IMR-90 (cell line): ENCODE data around the gene ZMIZ1. TPM values are rescaled to one million over a fixed set of nuclear protein-coding genes. Genes with fewer than 3 reads are reported as not detected.

Experiments used
- ATAC-seq: fragments of 200-7000 bp; cut with Tn5 transposase; 2 replicates; pipeline ENCODE4 v1.9.1; 2020; ENCODE audit warnings: low read depth, mild to moderate bottlenecking, moderate library complexity
- BruUV-seq: library from RNA; stranded (reverse); fragments of 400-500 nt; replicated peaks from 2 replicates; lab custom pipeline; 2021; lab: Mats Ljungman, UMichigan
- CTCF ChIA-PET: fragments of 300-600 bp; formaldehyde crosslinking; extraction: SDS; loops from one replicate; lab custom pipeline; 2021; ENCODE audit warnings: antibody characterized with exemption; lab: Yijun Ruan, JAX
- POLR2A ChIA-PET: fragments of 300-600 bp; sonication (Branson Sonifier 250); formaldehyde crosslinking; loops from one replicate; lab custom pipeline; 2022; ENCODE audit warnings: antibody characterized with exemption; ENCODE audit not compliant: unreplicated experiment; lab: Charles Lee
- DNase-seq: peaks from one replicate; pipeline ENCODE4 v3.0.0; 2013
- H2AFZ ChIP-seq: replicated peaks from 2 replicates; pipeline ENCODE3; 2013; ENCODE audit warnings: low read length, mild to moderate bottlenecking; ENCODE audit not compliant: poor library complexity
- H2AK5ac ChIP-seq: 2 replicates; pipeline ENCODE4 v1.6.1; 2013; ENCODE audit warnings: low read depth, low read length, inconsistent platforms
- H2AK9ac ChIP-seq: replicated peaks from 2 replicates; pipeline ENCODE3; 2013; ENCODE audit warnings: mild to moderate bottlenecking, low read depth, low read length, moderate library complexity; ENCODE audit not compliant: poor library complexity
- H2BK120ac ChIP-seq: 2 replicates; pipeline ENCODE4 v1.6.1; 2013; ENCODE audit warnings: low read depth, low read length, inconsistent platforms
- H2BK15ac ChIP-seq: 3 replicates; pipeline ENCODE4 v1.6.1; 2013; ENCODE audit warnings: low read depth, low read length, inconsistent platforms
- H2BK20ac ChIP-seq: 2 replicates; pipeline ENCODE4 v1.6.1; 2013; ENCODE audit warnings: low read depth, mild to moderate bottlenecking, inconsistent platforms, low read length, moderate library complexity
- H2BK5ac ChIP-seq: 2 replicates; pipeline ENCODE4 v1.6.1; 2013; ENCODE audit warnings: mild to moderate bottlenecking, low read depth, low read length, inconsistent platforms; ENCODE audit not compliant: poor library complexity, severe bottlenecking
- H3K14ac ChIP-seq: replicated peaks from 2 replicates; pipeline ENCODE4 v1.6.1; 2013; ENCODE audit warnings: low read depth, low read length, inconsistent platforms
- H3K18ac ChIP-seq: 2 replicates; pipeline ENCODE4 v1.6.1; 2013; ENCODE audit warnings: low read depth, low read length, control low read depth
- H3K23ac ChIP-seq: 2 replicates; pipeline ENCODE4 v1.6.1; 2013; ENCODE audit warnings: low read depth, low read length, inconsistent platforms
- H3K27ac ChIP-seq: 2 replicates; pipeline ENCODE4 v1.5.1; 2013; ENCODE audit warnings: mild to moderate bottlenecking, control low read depth, low read length; ENCODE audit not compliant: insufficient read depth
- H3K27me3 ChIP-seq: 2 replicates; pipeline ENCODE4 v1.6.1; 2013; ENCODE audit warnings: low read length; ENCODE audit not compliant: control insufficient read depth, insufficient read depth
- H3K36me3 ChIP-seq: 2 replicates; pipeline ENCODE4 v1.6.1; 2013; ENCODE audit warnings: low read length, mixed read lengths; ENCODE audit not compliant: control insufficient read depth, insufficient read depth
- H3K4ac ChIP-seq: 2 replicates; pipeline ENCODE4 v1.6.1; 2013; ENCODE audit warnings: low read depth, low read length, inconsistent platforms
- H3K4me1 ChIP-seq: 2 replicates; pipeline ENCODE4 v1.6.1; 2013; ENCODE audit warnings: low read length, mixed read lengths; ENCODE audit not compliant: control insufficient read depth, insufficient read depth
- H3K4me2 ChIP-seq: 2 replicates; pipeline ENCODE4 v1.6.1; 2013; ENCODE audit warnings: low read depth, mild to moderate bottlenecking, control low read depth, low read length, moderate library complexity
- H3K4me3 ChIP-seq: 2 replicates; pipeline ENCODE4 v1.5.1; 2013; ENCODE audit warnings: low read depth, mild to moderate bottlenecking, control low read depth, low read length, moderate library complexity; ENCODE audit not compliant: insufficient read depth
- H3K56ac ChIP-seq: 2 replicates; pipeline ENCODE4 v1.6.1; 2013; ENCODE audit warnings: low read length, inconsistent platforms; ENCODE audit not compliant: insufficient read depth; ENCODE audit errors: extremely low read depth
- H3K79me1 ChIP-seq, 2 experiments: 2 replicates each; pipeline ENCODE4 v1.6.1; 2013; ENCODE audit warnings: low read length in 2 of 2, inconsistent platforms in 1 of 2, low read depth in 1 of 2
- H3K9ac ChIP-seq: 2 replicates; pipeline ENCODE4 v1.6.1; 2013; ENCODE audit warnings: low read depth, low read length, control low read depth
- H3K9me1 ChIP-seq: 2 replicates; pipeline ENCODE4 v1.6.1; 2013; ENCODE audit warnings: low read length, inconsistent platforms; ENCODE audit not compliant: insufficient read depth
- H3K9me3 ChIP-seq: 2 replicates; pipeline ENCODE4 v1.6.1; 2013; ENCODE audit warnings: low read length; ENCODE audit not compliant: control insufficient read depth, insufficient read depth
- H4K20me1 ChIP-seq: 2 replicates; pipeline ENCODE4 v1.6.1; 2013; ENCODE audit warnings: low read length, inconsistent platforms; ENCODE audit not compliant: insufficient read depth
- H4K5ac ChIP-seq: 2 replicates; pipeline ENCODE4 v1.6.1; 2013; ENCODE audit warnings: mild to moderate bottlenecking, low read depth, low read length, control low read depth
- H4K8ac ChIP-seq, 2 experiments: 2 replicates each; pipeline ENCODE4 v1.6.1; 2013; ENCODE audit warnings: low read depth in 2 of 2, low read length in 2 of 2, control low read depth in 1 of 2, inconsistent platforms in 1 of 2
- H4K91ac ChIP-seq: 2 replicates; pipeline ENCODE4 v1.6.1; 2013; ENCODE audit warnings: low read depth, low read length, inconsistent platforms; ENCODE audit not compliant: insufficient read depth
- MAFK ChIP-seq: IDR thresholded peaks from 2 replicates; pipeline ENCODE4 v1.6.1; 2012; ENCODE audit warnings: low read depth, low read length, improper control_type of control experiment
- RCOR1 ChIP-seq: IDR thresholded peaks from 2 replicates; pipeline ENCODE4 v1.6.1; 2012; ENCODE audit warnings: mild to moderate bottlenecking, low read length, improper control_type of control experiment; ENCODE audit not compliant: insufficient replicate concordance
- WGBS, 2 experiments: methylation state at CpG; one replicate each; pipeline versions ENCODE4 v1.1.5 to v1.1.7; 2013; ENCODE audit warnings: missing lambda C conversion rate in 2 of 2; ENCODE audit not compliant: insufficient read length in 1 of 2; ENCODE audit errors: extremely low coverage in 2 of 2; 5-methylcytosine and 5-hydroxymethylcytosine counted together
- dilution Hi-C: fragments of 300-500 bp; cut with HindIII; formaldehyde crosslinking; loops from one replicate; pipeline ENCODE4 v1.14.3; 2018; ENCODE audit warnings: low sequenced_read_pairs; ENCODE audit not compliant: unreplicated experiment
- in situ Hi-C: fragments of 300-500 bp; cut with MboI; formaldehyde crosslinking; loops from 3 replicates; pipeline ENCODE4 v1.14.3; 2019; ENCODE audit warnings: low sequenced_read_pairs, inconsistent platforms, mixed read lengths
- intact Hi-C: fragments of 100-400 bp; cut with micrococcal nuclease; formaldehyde crosslinking; loops from 2 replicates; pipeline ENCODE4 v1.10.0; 2022
- polyA plus RNA-seq, 3 experiments: library from polyadenylated mRNA; depleted of rRNA; stranded (reverse); fragments of >200 nt; gene quantifications; 2 replicates each; pipeline ENCODE4 v1.2.3, GENCODE V29; 2012; ENCODE audit warnings: low replicate concordance in 1 of 3
- total RNA-seq: library from RNA; depleted of rRNA; stranded (reverse); fragments of >200 nt; gene quantifications from 2 replicates; pipeline ENCODE4 v1.2.3, GENCODE V29; 2012
- TF ChIP-seq, protein P1 (sequence below): conservative IDR thresholded peaks from 2 replicates; pipeline ENCODE4 v1.5.1; 2012; ENCODE audit warnings: mild to moderate bottlenecking, low read depth, low read length, improper control_type of control experiment

The ZMIZ1 gene
- total and polyA plus RNA-seq, 2 of the 4 experiments (the other 2 are of a cell fraction), result 6.6 to 48.7 TPM

DNA sequence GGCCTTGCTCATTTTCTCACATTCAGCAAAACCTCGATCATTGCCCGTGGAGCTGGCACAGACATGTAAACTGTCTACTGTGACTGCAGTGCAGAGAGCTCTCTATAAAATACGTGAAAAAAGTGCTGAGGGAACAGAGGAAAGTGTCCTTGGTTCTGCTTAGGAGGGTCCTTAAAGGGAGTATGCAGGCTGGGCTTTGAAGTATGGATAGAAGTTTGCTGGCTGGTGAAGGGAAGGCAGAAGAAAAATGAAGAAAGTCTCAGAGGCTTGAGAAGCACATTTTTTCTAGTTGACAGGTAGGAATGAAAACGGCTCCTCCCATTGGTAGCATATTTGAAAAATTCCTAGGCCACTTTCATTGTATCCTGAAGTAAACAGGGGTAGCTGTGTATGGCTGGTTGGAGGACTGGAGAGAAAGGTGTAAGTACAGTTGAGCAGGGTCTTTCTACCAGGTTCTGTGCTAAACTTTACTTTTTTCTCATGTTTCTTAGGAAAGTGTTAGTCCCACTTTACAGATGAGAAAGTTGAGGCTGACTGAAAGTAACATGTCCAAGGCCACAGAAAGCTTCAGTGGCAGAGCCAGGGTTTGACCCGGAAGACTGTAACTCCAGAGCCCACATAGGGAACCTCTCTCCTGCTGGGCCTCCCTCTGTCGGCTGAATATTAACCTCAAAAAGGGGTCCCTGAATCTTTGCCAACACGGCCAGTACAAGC lies 215.5 kb downstream of the ZMIZ1 start:
- H2AK5ac ChIP-seq, result peak overlapping the region; percentile 34; the same call in 1 of the 2 replicates
- dilution Hi-C loops, result no loop called here
- H3K27ac ChIP-seq, result no peak overlapping the region
- no peaks in the 10 kb centered on the region for H3K27me3 ChIP-seq
- no peak overlapping the region for H3K4ac ChIP-seq
- no peak overlapping the region for H2BK15ac ChIP-seq
- H3K4me2 ChIP-seq, result no peak overlapping the region
- no peak overlapping the region for H3K4me3 ChIP-seq
- no peak overlapping the region for H2AFZ ChIP-seq
- peaks cover 14% of the 10 kb centered on the region for H3K4me1 ChIP-seq
- 0 out of 2 replicates have a peak overlapping the region, but pooled peaks have one; percentile 41 for H3K14ac ChIP-seq
- H3K9me1 ChIP-seq, result peaks cover 37% of the 10 kb centered on the region
- CTCF ChIA-PET, result no interaction called here
- H3K36me3 ChIP-seq, result peaks cover 71% of the 10 kb centered on the region
- 80% methylated on average over 1 of the region's 7 CpGs; no CpG with 5 or more reads in 1 of the 2 experiments for WGBS, 2 experiments
- no peak overlapping the region for H3K56ac ChIP-seq
- H3K9ac ChIP-seq, result no peak overlapping the region
- no peak overlapping the region for H2BK20ac ChIP-seq
- no peak overlapping the region for H2AK9ac ChIP-seq
- no peaks in the 10 kb centered on the region for H3K9me3 ChIP-seq
- H3K79me1 ChIP-seq, result peaks cover 59 to 97% of the 10 kb centered on the region in 2 experiments
- H4K20me1 ChIP-seq, result peaks cover 79% of the 10 kb centered on the region
- in situ Hi-C loops, result no loop called here
- POLR2A ChIA-PET, result no interaction called here
- H2BK5ac ChIP-seq, result no peak overlapping the region
- peak overlapping the region in 1 of 2 experiments; percentile 29; a peak in 1 of 4 replicates for H4K8ac ChIP-seq
- DNase-seq (no peak), ATAC-seq (no peak)
- BruUV-seq, result no TSS peak
- no peak overlapping the region for H4K91ac ChIP-seq
- TF ChIP-seq MAFK (no peak), RCOR1 (no peak)
- TF ChIP-seq, protein P1, sequence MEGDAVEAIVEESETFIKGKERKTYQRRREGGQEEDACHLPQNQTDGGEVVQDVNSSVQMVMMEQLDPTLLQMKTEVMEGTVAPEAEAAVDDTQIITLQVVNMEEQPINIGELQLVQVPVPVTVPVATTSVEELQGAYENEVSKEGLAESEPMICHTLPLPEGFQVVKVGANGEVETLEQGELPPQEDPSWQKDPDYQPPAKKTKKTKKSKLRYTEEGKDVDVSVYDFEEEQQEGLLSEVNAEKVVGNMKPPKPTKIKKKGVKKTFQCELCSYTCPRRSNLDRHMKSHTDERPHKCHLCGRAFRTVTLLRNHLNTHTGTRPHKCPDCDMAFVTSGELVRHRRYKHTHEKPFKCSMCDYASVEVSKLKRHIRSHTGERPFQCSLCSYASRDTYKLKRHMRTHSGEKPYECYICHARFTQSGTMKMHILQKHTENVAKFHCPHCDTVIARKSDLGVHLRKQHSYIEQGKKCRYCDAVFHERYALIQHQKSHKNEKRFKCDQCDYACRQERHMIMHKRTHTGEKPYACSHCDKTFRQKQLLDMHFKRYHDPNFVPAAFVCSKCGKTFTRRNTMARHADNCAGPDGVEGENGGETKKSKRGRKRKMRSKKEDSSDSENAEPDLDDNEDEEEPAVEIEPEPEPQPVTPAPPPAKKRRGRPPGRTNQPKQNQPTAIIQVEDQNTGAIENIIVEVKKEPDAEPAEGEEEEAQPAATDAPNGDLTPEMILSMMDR, result no peak
- H2BK120ac ChIP-seq, result no peak overlapping the region
- H3K18ac ChIP-seq, result no peak overlapping the region
- no peak overlapping the region for H4K5ac ChIP-seq
- H3K23ac ChIP-seq, result peak overlapping the region; percentile 19; the same call in 1 of the 2 replicates
- intact Hi-C loops, result no loop called here
